ENCODE data around the gene PIGU. TPM values are rescaled to one million over a fixed set of nuclear protein-coding genes. Genes with fewer than 3 reads are reported as not detected.

The PIGU gene
- total RNA-seq, 1 experiment from 2014 or later: 32.8 TPM

DNA sequence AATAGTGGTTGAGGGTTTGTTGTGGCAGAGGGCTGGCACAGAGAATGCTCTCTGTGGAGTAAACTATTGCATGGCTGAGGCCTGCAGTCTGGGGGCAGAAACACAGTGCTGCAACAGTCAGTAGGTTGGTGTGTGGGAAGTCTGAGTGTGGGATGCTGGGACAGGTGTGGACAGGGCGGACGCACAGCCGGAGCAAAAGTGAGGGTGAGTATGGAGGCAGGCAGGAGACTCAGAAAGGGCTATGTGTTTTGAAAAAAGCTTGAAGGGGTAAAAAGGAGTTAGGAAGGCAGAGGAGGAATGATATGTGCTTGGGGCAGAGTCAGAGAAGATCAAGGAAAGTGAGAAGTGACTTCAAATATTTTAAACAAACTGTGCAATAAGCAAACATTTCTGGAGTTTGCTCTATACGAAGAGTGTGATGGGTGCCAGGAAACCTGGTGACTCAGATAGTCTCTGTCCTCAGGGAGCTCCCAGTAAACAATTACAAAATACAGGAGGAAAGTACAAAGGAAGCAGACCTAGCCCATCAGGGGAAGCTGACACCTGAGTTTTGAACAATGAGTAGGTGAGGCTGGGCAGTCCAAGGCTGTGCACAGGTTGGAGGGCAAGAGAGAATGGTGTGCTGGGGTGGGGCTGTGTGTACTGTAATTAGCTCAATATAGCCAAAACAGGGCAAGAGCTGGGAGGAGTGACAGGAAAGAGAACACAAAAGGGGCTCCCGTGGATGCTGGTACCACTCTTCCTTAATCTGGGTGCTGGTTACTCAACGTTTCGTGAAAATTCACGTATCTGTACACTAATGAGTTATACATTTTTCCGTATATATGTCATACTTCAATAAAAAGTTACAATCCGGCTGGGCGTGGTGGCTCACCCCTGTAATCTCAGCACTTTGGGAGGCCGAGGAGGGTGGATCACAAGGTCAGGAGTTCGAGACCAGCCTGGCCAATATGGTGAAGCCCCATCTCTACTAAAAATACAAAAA is 55.2 kb downstream of the PIGU start:
- Mint-ChIP-seq H3K4me1 (peaks cover 0 to 5% of the 10 kb centered on the region in 2 experiments; a peak in 2 of 4 replicates), H3K9me3 (peaks cover 8% of the 10 kb centered on the region in 2 experiments; a peak in 3 of 5 replicates), H3K27ac (peak overlapping the region in 2 of 3 experiments; percentile 9 to 80; a peak in 3 of 7 replicates), H3K27me3 (ENCODE audit: low read depth) (no peaks in the 10 kb centered on the region), H3K4me3 (no peak overlapping the region), H3K36me3 (ENCODE audit: insufficient read depth in 1 of 3, low read depth in 3 of 3) (peaks cover 12 to 37% (median 34%) of the 10 kb centered on the region in 3 experiments)
- no CpG with 5 or more reads among the region's 13 CpGs for WGBS (ENCODE audit: extremely low coverage, insufficient read length, low lambda C conversion rate)
- Histone ChIP-seq H2BK15ac (ENCODE audit: low read depth, low read length) (no peak overlapping the region), H3K14ac (ENCODE audit: insufficient read depth, low read length) (no peak overlapping the region), H2AFZ (ENCODE audit: low read length) (no peak overlapping the region), H3K23me2 (ENCODE audit: insufficient read length, low read depth, low read length, poor library complexity, severe bottlenecking) (no peaks in the 10 kb centered on the region), H2BK120ac (ENCODE audit: low read depth, low read length, poor library complexity, severe bottlenecking) (no peak overlapping the region), H3K27ac (ENCODE audit: insufficient read length, low read depth, low read length) (no peak overlapping the region), H4K91ac (ENCODE audit: insufficient read length, low read depth, low read length) (no peak overlapping the region), H3K56ac (ENCODE audit: insufficient read length, low read depth, low read length) (no peak overlapping the region), H3T11ph (ENCODE audit: low read length) (no peak overlapping the region), H3K23ac (ENCODE audit: insufficient read length, low read depth, low read length) (no peak overlapping the region), H4K20me1 (ENCODE audit: control insufficient read depth, insufficient read depth, insufficient read length) (no peaks in the 10 kb centered on the region), H3K4me2 (ENCODE audit: insufficient read depth, insufficient read length, low read length) (no peak overlapping the region), H2BK12ac (ENCODE audit: insufficient read length, low read depth, low read length) (no peak overlapping the region), H2BK5ac (ENCODE audit: insufficient read length, low read length) (no peak overlapping the region), H3K18ac (ENCODE audit: insufficient read length, low read depth, low read length) (no peak overlapping the region), H4K8ac (replicated peaks; ENCODE audit: insufficient read length, low read depth, low read length) (no peak overlapping the region), H3K9me3 (ENCODE audit: control insufficient read depth, low read depth, low read length) (no peaks in the 10 kb centered on the region), H4K5ac (ENCODE audit: insufficient read length, low read depth, low read length) (no peak overlapping the region), H3K4me1 (ENCODE audit: insufficient read depth, low read length) (no peaks in the 10 kb centered on the region), H3K9ac (ENCODE audit: extremely low read depth, insufficient read length, low read length) (no peak overlapping the region), H3K79me2 (ENCODE audit: insufficient read depth, low read length) (no peaks in the 10 kb centered on the region), H3K27me3 (ENCODE audit: insufficient read depth, low read length) (no peaks in the 10 kb centered on the region), H3K79me1 (ENCODE audit: insufficient read depth, low read depth, low read length, poor library complexity, severe bottlenecking) (no peaks in the 10 kb centered on the region), H2BK20ac (ENCODE audit: low read depth, low read length, poor library complexity, severe bottlenecking) (no peak overlapping the region), H2AK5ac (ENCODE audit: insufficient read length, low read length) (no peak overlapping the region), H3K4ac (ENCODE audit: low read depth, low read length) (no peak overlapping the region)
- TF ChIP-seq, protein P1, sequence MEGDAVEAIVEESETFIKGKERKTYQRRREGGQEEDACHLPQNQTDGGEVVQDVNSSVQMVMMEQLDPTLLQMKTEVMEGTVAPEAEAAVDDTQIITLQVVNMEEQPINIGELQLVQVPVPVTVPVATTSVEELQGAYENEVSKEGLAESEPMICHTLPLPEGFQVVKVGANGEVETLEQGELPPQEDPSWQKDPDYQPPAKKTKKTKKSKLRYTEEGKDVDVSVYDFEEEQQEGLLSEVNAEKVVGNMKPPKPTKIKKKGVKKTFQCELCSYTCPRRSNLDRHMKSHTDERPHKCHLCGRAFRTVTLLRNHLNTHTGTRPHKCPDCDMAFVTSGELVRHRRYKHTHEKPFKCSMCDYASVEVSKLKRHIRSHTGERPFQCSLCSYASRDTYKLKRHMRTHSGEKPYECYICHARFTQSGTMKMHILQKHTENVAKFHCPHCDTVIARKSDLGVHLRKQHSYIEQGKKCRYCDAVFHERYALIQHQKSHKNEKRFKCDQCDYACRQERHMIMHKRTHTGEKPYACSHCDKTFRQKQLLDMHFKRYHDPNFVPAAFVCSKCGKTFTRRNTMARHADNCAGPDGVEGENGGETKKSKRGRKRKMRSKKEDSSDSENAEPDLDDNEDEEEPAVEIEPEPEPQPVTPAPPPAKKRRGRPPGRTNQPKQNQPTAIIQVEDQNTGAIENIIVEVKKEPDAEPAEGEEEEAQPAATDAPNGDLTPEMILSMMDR (conservative IDR thresholded peaks at IDR 0.05): no peak
- DNase-seq: no peak
